Measurements from ENCODE around the gene ARHGAP15.

- TF ChIP-seq CTCF (conservative IDR thresholded peaks at IDR 0.05): no peak
- TF ChIP-seq EZH2 (IDR thresholded peaks at IDR 0.05; ENCODE audit: low read depth): no peak
Measured at GRCh38 chr2:143692967-143693366, 563.7 kb downstream of the ARHGAP15 start.
